ENCODE results near the gene CARD19.

DNA sequence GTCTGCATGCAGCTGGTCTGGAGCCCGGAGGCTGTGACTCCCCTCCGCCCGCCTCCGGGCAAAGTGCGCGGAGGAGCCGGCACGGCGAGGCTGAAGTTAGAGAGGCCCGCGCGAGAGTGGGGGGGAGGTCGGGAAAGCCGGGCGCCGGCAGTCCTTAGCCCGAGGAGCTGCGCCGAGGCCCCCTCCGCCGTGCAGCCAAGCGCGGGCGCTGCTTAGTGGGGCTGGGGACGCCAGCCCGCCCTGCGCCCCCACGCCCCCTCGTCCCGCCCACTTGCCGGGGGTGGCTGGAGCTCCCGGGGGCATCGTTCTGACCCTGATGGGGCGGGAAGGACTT lies 37.6 kb downstream of the CARD19 start:
- TF ChIP-seq, protein P1, sequence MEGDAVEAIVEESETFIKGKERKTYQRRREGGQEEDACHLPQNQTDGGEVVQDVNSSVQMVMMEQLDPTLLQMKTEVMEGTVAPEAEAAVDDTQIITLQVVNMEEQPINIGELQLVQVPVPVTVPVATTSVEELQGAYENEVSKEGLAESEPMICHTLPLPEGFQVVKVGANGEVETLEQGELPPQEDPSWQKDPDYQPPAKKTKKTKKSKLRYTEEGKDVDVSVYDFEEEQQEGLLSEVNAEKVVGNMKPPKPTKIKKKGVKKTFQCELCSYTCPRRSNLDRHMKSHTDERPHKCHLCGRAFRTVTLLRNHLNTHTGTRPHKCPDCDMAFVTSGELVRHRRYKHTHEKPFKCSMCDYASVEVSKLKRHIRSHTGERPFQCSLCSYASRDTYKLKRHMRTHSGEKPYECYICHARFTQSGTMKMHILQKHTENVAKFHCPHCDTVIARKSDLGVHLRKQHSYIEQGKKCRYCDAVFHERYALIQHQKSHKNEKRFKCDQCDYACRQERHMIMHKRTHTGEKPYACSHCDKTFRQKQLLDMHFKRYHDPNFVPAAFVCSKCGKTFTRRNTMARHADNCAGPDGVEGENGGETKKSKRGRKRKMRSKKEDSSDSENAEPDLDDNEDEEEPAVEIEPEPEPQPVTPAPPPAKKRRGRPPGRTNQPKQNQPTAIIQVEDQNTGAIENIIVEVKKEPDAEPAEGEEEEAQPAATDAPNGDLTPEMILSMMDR (IDR thresholded peaks at IDR 0.05), result no peak
- no peak for TF ChIP-seq POLR2A (IDR thresholded peaks at IDR 0.05)
- peak in 1 of 2 donors; percentile 59 for TF ChIP-seq EP300 (IDR thresholded peaks at IDR 0.05)
